Right lobe of liver (tissue), 6 donors: ENCODE data around the gene FUBP3. TPM values are rescaled to one million over a fixed set of nuclear protein-coding genes. Genes with fewer than 3 reads are reported as not detected.

ENCODE experiments used
- ATAC-seq, 4 donors: fragments of 200-7000 bp; cut with Tn5 transposase; one replicate each; pipeline ENCODE4 v1.9.1; 2020; ENCODE audit warnings: mild to moderate bottlenecking in 4 of 4, moderate library complexity in 4 of 4
- DNase-seq, 3 donors: peaks; one replicate each; pipeline ENCODE4 v3.0.0-alpha.2; 2020
- H3K27ac ChIP-seq, 3 donors: fragments of 200-600 bp; one replicate each; pipeline ENCODE4 v1.8.0; 2022
- H3K27me3 ChIP-seq, 2 donors: fragments of 200-600 bp; one replicate each; pipeline ENCODE4 v1.8.0; 2022
- H3K36me3 ChIP-seq, 4 donors: fragments of 200-600 bp; sonication (generic) in 1 of 4; one replicate each; pipeline versions ENCODE4 v1.5.1 to v1.8.0; 2017 to 2022; ENCODE audit warnings: control low read depth in 1 of 4
- H3K4me1 ChIP-seq, 4 donors: fragments of 200-600 bp; sonication (generic) in 1 of 4; one replicate each; pipeline versions ENCODE4 v1.5.1 to v1.8.0; 2017 to 2022; ENCODE audit warnings: control low read depth in 1 of 4
- H3K4me3 ChIP-seq, 3 donors: fragments of 200-600 bp; one replicate each; pipeline ENCODE4 v1.8.0; 2022
- H3K9me3 ChIP-seq, 4 donors: fragments of 200-600 bp; sonication (generic) in 1 of 4; one replicate each; pipeline versions ENCODE4 v1.5.1 to v1.8.0; 2017 to 2022; ENCODE audit warnings: control low read depth in 1 of 4
- CTCF ChIP-seq, 4 donors: fragments of 200-600 bp in 3 of 4; fragments of 450-650 bp in 1 of 4; IDR thresholded peaks; one replicate each; pipeline versions ENCODE4 v1.5.1 to v1.8.0; 2016 to 2022; ENCODE audit warnings: antibody characterized with exemption in 4 of 4, mild to moderate bottlenecking in 2 of 4
- POLR2A ChIP-seq: fragments of 450-650 bp; IDR thresholded peaks from one replicate; pipeline ENCODE4 v1.6.1; 2017; ENCODE audit warnings: antibody characterized with exemption, mild to moderate bottlenecking
- WGBS: methylation state at CpG from one replicate; pipeline ENCODE4 v1.1.6; 2018; ENCODE audit warnings: low coverage, low lambda C conversion rate; ENCODE audit not compliant: insufficient coverage; ENCODE audit errors: missing lambda C conversion rate; 5-methylcytosine and 5-hydroxymethylcytosine counted together
- intact Hi-C, 2 donors: fragments of 100-400 bp; cut with DNase I; formaldehyde crosslinking; loops; one replicate each; pipeline versions ENCODE4 v1.11.2 to v1.14.1; 2022
- total RNA-seq, 6 experiments: library from RNA; depleted of rRNA in 2 of 6; stranded (reverse); fragments of >200 nt in 2 of 6; fragmentation: NEBNext Ultra II Directional in 3 of 6; extraction: Animal tissue kit (Norgen Biotek cat#: 25700) in 3 of 6; gene quantifications; one replicate each; pipeline versions ENCODE4 v1.1.0 to v1.2.4, GENCODE V29; 2016 to 2023
- donor health status: DM: no; HTN: yes; CAD: no.
- donor health status: DM: no; HTN: no; CAD: no.
- donor health status: DM: no; HTN: no; CAD: no.
- donor health status: DM: no; HTN: yes; CAD: no.
- donor health status: DM: no; HTN: yes; CAD: no.

The FUBP3 gene
- total RNA-seq, 6 experiments from 2014 or later = 21.3 to 35.7 (median 25.2) TPM

- Histone ChIP-seq H3K27ac (no peak overlapping the region), H3K36me3 (no peaks in the 10 kb centered on the region), H3K27me3 (peaks cover 26 to 68% of the 10 kb centered on the region in 2 donors), H3K9me3 (no peaks in the 10 kb centered on the region), H3K4me1 (peaks cover 0 to 33% (median 0%) of the 10 kb centered on the region in 4 donors), H3K4me3 (no peak overlapping the region)
- DNase-seq (no peak), ATAC-seq (peak in 1 of 4 donors; percentile 2)
- no CpG with 5 or more reads among the region's 19 CpGs for WGBS
- TF ChIP-seq CTCF (IDR thresholded peaks at IDR 0.05) = no peak
- no peak for TF ChIP-seq POLR2A
- intact Hi-C loops = no loop called here
Measured at GRCh38 chr9:130663977-130664250, 84.5 kb downstream of the FUBP3 start.

GRCh38 chr9:130664251-130665028 is 85.1 kb downstream of the FUBP3 start, which contains the start of gene PRDM12:
TSS of gene PRDM12 (plus strand) at chr9:130664594. CDS start at chr9:130664654, 60 bp downstream.
- H3K9me3 ChIP-seq = no peaks in the 10 kb centered on the region
- H3K27ac ChIP-seq = no peak within 1 kb of the TSS
- 4% methylated on average over 40 of the region's 76 CpGs for WGBS
- H3K4me3 ChIP-seq = no peak within 1 kb of the TSS
- no peaks in the 10 kb centered on the region for H3K36me3 ChIP-seq
- TF ChIP-seq POLR2A (no peak), CTCF (IDR thresholded peaks at IDR 0.05) (no peak)
- intact Hi-C loops = loop anchor here in 1 of 2 donors (5.0 kb wide), 1 partner anchor 192 kb away; no protein-coding TSS in a partner anchor
- DNase-seq = no peak
- peaks cover 21 to 63% of the 10 kb centered on the region in 2 donors for H3K27me3 ChIP-seq
- H3K4me1 ChIP-seq = peaks cover 0 to 33% (median 0%) of the 10 kb centered on the region in 4 donors
- ATAC-seq = peak in 3 of 4 donors; percentile 14 to 43 (median 19)

- ATAC-seq (no peak), DNase-seq (no peak)
- intact Hi-C loops = loop anchor here in 1 of 2 donors (5.0 kb wide), 1 partner anchor 193 kb away; no protein-coding TSS in a partner anchor
- Histone ChIP-seq H3K27ac (no peak overlapping the region), H3K27me3 (peaks cover 17 to 57% of the 10 kb centered on the region in 2 donors), H3K4me1 (peaks cover 0 to 33% (median 0%) of the 10 kb centered on the region in 4 donors), H3K4me3 (no peak overlapping the region), H3K9me3 (no peaks in the 10 kb centered on the region), H3K36me3 (no peaks in the 10 kb centered on the region)
- 3% methylated on average over 21 of the region's 26 CpGs for WGBS
- TF ChIP-seq CTCF (IDR thresholded peaks at IDR 0.05) (no peak), POLR2A (no peak)
Measured at GRCh38 chr9:130665029-130665430, 85.7 kb downstream of the FUBP3 start.

- ATAC-seq (no peak), DNase-seq (no peak)
- Histone ChIP-seq H3K36me3 (no peaks in the 10 kb centered on the region), H3K4me1 (peaks cover 0 to 27% (median 0%) of the 10 kb centered on the region in 4 donors), H3K27ac (no peak overlapping the region), H3K27me3 (peaks cover 17 to 50% of the 10 kb centered on the region in 2 donors), H3K9me3 (no peaks in the 10 kb centered on the region), H3K4me3 (no peak overlapping the region)
- WGBS = 3% methylated on average over 24 of the region's 61 CpGs
- TF ChIP-seq POLR2A (no peak), CTCF (IDR thresholded peaks at IDR 0.05) (no peak)
- intact Hi-C loops = loop anchor here in 1 of 2 donors (5.0 kb wide), 1 partner anchor 193 kb away; no protein-coding TSS in a partner anchor
Measured at GRCh38 chr9:130665431-130666392, 86.3 kb downstream of the FUBP3 start.
